HG03175 (cell line): ENCODE results near the gene NUDT14.
A peak's percentile ranks its signal among the peaks of the same experiment; 100 is the strongest.

ENCODE experiments used
- ATAC-seq: cut with Tn5 transposase; IDR thresholded peaks from one replicate; pipeline ENCODE4 v1.9.1; 2021; ENCODE audit warnings: mild to moderate bottlenecking, moderate library complexity; ENCODE audit not compliant: unreplicated experiment

Gene NUDT14

DNA sequence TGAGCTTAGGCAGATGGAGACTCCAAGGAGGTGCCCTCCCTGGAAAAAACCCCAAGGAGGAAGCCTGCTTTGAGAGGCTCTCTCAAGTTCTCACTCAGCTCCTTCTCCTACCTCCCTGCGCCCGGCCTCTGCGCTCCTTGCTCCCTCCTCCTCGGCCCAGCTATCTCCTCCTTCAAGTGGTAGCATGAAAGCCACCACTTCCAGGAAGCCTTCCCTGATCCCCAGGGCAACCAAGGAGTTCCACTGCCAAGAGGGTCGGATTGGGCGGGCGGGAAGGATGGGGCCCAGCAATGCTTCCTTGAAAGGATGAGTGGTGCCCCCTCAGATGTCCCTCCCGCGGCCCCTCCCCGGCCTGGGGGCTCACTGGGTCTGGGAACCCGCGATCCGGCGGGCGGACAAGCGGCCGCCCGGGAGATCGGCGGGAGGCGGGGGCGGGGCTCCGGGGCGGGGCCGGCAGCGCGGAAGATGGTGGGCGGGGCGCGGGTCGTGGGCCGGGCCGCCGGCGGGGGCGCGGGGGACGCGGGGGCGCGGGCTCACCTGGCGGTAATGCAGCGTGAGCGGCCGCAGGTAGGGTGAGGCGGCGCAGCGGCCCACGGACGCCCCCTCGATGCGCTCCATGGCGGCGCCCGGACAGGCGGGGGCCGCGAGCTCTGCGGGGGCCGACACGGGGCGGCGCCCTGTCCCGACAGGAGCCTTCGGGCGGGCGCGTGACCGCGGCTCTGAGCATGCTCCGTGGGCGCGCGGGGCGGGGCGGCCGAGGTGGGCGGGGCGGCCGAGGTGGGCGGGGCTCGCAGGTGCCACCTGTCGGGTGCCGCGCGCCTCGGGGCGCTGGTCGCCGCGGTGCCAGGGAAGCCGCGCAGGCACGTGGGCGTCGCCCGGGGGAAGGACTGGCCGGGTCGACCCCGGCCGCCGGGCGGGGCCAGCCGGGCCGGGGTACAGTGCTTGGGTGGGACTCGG is at the start of gene NUDT14:
TSS of gene NUDT14 (minus strand) at position 721 of the 957 bp plus-strand sequence. CDS start at position 618, 103 bp downstream.
- peak; percentile 69 for ATAC-seq

DNA sequence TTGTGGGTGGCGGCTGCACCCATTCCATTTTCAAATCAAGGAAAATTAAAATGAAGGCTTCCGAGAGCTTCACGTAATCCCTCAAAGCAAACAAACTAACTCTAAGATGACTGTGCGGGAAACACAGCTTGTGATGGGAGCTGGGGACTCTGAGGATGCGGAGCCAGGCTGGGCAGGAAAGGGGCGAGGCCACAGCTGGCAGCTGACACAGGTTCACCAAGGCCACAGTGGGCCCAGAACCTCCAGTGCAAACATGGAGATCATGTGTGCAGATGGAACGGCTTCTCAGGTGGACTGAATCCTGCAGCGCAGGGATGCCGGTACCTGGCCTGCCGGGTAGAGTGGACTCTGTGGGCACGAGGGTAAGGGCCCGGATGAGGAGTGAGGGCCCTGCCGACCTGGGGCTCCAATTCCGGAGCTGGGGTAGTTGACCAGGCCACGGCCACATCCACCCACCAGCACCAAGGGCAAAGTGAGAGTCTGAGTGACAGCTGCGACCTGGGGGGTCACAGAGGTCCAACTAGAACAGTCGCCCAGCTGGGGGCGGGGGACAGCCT is 48.1 kb upstream of the NUDT14 start:
- no peak for ATAC-seq

DNA sequence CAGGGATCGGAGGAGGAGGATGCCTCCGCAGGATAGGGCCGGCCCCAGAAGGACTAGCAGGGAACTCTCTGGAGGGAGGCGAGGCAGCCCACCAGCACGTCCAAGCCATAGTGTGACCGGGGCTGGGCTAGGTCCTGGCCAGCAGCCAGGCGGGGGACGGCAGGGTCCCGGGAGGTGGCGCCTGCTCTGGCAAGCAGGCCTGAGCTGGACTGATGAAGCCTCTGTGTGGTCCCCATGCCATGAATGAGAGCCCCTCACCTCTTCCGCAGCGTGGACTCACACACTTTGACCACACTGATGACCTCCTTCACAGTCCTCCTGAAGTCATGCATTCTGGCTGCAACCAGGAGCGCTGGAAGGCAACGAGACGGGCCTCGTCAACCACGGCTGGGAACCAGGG is 47.5 kb upstream of the NUDT14 start:
- ATAC-seq: no peak

DNA sequence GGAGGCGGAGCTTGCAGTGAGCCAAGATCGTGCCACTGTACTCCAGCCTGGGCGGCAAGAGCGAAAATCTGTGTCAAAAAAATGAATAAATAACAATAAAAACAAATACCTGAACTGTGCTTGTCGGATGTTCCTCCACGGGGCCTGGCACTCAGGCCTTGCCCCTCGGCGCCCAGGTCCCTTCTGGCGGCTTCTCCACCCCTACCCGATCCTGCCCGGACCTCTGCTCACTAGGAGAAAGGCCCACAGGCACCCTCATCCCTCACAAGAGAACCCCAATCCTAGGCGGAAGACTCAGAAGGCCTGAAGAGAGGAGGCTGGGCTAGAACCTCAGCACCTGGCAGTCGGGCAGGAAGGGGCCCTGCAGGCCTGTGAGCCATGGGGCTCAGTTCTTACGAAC is 46.2 kb upstream of the NUDT14 start:
- no peak for ATAC-seq

DNA sequence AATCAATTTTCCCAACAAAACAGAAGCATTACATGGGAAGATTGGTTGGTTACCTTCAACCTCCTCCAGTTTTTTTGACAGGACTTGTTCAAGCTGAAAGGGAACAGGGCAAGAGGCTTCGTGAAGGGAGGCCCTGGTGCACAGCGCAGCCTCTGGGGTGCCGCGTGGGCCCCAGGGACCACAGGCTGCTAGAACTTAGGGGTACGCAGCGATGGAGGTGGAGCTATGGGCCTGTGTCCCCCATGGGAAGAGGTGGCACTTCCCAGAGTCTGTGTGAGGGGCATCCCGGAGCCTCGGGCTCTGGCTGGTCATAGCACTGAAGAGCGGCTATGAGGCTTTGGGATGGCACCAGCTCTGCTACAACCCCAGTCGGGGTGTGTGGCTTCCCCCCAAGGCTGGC is 45.1 kb upstream of the NUDT14 start:
- no peak for ATAC-seq

DNA sequence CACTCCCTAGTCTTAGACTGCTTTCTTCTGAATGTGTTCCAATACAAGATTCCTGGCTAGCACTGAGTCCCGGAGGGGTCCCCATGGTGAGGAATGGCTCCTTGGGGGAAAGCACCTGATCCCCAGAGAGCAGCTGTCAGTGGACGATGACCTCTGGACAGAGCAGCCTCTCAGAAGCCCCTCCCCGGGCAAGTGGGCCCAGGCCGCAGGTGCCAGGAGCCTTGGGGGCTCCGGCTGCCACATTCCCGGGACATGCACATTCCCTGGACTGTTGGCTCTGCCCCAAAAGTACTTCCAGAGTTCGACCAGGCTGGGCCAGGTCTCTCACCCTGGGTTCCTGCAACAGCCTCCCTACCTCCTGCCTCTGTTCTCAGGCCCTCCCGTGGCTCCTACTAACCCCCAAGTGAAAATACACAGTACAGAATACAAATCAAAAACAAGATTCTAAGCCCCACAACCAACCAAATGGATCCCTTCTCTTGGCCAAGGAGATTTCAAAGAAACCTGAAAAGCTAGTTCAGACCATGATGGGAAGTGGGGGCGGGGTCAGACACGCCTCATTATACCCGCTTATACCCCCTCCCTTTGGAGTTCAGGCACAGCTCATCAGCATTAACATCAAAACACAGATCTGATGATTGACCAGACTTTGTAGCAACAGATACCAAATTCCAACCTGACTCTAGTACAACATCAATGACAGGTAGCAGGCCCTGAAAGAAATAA is 43.9 kb upstream of the NUDT14 start:
- ATAC-seq: no peak

DNA sequence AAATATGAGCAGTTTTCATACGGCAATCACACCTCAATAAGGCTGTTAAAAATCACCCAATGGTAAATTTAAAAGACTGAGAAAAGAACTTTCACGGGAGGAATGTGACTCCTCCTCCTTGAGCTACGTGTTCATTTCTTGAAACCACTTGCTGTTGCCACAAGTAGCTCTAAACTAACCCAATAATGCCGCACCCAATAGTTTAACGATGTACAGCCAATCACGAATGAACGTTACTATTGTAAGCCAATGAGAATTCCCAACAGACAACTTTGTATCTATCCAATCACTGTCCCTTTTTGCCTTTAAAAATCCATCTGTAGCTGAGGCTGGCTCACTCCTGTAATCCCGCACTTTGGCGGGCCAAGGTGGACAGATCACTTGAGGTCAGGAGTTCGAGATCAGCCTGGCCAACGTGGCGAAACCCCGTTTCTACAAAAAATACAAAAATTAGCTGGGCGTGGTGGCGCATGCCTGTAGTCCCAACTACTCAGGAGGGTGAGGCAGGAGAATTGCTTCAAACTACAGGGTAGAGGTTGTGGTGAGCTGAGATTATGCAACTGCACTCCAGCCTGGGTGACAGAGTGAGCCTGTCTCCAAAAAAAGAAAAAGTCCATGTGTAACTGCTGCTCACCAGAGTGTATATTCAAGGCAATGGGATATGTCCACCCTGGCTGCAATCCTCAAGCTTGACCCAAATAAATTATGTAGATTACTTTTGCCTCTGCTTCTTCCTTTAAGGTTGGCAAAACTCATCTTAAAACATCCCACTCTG is 42.8 kb upstream of the NUDT14 start:
- ATAC-seq: no peak

DNA sequence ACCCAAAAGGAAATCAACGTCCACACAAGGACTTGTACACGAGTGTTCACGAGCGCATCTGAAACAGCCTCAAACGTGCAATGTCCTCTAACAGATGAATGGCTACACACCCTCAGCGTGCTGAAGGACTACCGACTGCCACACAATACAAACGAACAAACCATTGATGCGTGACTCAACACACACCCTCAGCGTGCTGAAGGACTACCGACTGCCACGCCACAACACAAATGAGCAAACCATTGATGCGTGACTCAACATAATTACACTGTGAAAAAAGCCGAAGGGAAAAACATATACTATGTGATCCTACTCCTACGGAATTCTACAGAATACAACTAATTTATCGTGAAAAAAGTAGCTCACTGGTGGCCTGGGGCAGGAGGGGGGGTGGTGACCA is 42.1 kb upstream of the NUDT14 start:
- ATAC-seq: no peak

DNA sequence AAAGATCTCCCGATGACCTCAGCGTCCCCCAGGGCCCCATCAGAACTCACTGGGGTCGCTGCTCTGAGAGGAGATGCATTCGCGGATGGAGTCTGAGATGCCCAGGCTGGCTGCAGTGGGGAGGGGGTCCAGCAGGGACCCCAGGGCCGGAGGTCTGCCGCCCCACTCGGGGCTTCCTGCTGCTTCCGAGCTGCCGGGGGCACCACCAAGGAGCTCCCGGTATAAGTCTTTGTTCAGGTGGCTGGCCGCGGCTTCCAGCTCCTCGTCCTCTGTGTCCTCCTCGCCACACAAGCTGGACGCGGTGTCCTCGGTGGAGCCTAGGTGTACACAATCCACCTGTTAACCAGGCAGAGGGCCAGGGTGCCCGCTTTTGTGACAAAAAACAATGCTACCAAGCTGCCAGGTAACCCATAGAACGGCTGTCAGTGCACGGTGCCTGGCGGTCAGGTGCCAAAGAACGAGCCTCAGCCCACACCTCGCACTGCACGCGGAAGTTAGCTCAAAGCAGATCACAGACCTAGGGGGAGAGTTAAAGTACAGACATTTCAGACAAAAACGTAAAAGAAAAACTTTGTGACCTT is 40.6 kb upstream of the NUDT14 start:
- no peak for ATAC-seq

DNA sequence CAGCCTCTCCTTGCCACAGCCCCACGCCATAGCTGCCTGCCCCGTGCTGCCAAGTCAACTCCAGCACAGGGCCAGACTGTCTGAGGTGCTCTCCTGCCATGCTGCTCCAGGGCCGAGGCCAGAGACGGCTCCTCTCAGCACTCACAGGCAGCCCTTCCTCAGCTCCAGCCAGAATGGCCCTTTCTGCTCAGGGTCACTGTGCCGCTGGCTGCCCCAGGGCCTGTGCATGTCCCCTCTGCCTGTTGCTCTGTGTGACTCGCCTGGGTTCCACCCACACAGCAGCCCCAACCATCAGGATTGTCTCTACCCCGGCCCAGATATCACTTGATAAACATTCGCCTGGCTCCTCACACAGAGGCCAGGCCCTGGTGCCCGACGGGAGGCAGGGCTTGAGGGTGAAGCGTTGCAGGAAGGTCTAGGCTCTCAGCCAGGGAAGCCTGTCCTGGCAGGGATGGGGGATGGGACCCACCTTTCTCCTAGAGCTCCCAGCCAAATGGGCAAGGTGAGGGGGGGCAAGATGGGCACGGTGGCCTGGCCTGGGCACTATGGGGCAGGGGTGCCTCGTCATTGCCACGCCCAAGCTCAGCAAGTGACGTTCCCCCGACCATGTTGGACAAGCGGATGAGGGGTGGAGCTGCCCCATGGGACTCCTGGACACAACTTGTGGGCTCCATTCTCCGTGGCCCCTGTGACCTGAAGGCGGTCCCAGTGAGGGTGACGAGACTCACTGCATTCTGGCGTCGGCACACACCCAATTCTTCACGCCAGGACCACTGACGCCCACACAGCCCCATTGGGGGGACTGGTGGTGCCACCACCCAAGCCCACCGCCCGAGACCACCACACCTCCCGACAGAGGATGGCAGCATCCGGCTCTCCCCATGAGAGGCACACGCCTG is 39.8 kb upstream of the NUDT14 start:
- no peak for ATAC-seq

DNA sequence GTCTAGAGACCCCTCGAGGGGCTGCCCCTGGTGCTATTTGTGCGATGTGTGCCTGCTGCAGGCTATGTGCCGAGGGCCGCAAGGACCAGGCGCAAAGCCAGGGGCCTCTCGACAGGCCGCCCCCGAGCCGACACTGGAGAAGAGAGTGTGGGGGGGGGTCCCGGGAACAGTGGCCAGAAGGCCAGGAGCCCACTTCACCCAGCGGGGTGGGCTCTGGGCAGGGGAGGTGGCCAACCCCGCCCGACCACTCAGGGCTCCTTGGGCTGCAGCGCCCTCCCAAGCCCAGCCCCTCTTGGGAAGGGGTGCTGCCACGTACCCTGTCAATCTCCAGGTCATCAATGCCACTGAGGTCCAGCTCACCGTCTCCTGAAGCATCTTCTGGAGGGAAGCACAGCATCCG is 38.6 kb upstream of the NUDT14 start:
- no peak for ATAC-seq

DNA sequence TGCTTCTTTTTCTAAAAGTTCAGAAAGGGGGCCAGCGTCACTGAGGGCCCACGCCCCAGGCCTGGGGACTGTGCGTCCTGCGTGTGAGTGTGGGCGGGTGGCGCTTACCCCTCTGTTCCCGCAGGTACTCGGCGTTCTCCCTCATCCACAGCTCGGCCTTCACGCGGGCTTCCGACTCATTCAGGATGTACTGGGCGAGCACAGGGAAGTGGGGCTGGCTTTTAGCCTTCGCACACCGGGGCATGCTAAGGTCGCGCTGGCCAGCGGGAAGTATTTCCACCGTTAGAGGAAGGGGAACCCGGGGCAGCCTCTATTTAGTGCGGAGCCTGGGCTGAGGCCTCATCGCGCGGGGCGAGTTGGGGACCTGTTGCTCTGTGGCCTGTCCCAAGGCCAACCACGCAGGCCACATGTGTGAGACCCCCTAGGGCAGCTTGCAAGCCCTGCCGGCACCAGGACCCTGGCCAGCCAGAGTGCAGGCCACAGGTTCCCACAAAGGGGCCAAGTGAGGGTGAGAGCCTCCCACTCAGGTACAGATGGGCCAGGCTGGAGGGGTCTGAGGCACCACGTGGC is 38.0 kb upstream of the NUDT14 start:
- ATAC-seq: no peak

DNA sequence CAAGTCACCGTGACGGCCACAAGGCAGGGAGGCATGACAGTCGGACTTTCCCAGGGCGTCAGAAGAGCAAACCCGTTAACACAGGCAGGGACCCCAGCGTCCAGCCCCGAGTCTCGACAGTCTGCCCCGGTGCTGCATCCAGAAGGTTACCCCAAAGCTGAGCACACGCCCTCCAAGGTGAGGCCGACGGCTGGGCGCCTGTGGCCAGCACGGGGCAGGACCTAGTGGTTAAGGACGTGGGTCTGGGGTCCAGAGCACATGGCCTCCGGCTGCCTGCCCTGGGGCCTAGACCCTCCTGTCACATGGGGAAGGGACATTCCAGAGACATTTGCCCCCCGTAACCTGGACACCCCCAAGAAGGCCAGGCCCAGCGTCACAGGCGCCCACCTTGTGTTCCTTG is 37.5 kb upstream of the NUDT14 start:
- no peak for ATAC-seq

DNA sequence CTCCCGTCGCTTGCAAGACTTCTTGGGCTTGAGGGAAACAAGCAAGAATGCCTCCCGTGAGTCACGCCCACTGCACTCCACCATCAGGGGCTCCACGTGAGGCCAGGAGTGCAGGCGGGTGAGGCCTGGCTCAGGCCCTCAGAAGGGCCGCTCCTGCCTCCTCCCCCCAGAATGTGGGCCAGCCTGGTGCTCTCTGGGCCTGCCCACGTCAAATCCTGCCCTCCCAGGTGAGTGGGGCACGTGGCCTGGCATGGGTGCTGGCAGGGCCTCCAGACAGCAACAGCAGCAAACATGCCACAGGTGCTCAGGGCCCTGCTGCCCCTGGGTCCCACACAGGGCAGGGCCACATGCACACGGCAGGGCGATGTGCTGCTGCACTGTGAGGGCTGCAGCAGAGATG is 36.7 kb upstream of the NUDT14 start:
- no peak for ATAC-seq

DNA sequence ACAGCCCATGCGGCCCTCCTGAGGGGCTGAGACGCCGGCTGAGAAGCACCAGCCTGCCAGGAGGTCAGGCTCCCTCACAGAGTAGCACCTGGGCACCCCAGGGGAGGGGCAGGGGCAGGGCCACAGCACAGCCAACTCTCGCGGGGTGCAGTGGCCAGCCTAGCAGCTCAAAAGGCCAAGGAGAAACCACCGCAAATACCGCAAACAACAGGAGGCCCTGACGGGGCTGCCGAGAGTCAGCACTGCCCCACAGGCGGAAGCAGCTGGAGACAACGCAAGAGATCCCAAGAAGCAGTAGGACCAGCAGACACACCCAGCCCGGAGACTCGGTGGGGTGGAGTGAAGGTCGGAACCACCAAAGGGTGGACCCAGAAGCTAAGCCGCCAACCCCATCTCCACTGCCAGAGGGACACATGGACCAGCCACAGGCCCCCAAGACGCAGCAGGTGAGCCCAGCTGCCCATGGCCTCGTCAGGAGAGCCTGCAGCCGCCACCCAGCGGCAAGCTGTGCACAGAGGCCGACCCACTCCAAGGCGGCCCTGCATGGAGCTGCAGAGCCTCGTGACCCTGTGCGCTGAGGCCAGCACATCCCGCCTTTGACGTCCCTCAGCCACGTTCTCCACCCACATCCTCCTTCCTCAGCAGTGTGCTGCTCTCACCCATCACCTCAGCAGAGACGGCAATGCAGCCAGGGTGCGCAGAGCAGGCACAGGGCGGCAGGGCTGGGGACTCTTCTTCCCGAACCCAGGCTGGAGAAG is 35.6 kb upstream of the NUDT14 start:
- ATAC-seq: no peak

DNA sequence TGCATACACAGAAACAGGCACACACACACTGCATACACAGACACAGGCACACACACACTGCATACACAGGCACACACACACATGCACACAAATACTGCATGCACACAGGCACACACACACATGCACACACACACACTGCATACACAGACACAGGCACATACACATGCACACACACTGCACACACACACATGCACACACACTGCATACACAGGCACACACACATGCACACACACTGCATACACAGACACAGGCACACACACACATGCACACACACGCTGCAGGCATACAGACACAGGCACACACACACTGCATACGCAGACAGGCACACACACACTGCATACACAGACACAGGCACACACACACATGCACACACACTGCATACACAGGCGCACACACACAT is 34.5 kb upstream of the NUDT14 start:
- ATAC-seq: no peak

DNA sequence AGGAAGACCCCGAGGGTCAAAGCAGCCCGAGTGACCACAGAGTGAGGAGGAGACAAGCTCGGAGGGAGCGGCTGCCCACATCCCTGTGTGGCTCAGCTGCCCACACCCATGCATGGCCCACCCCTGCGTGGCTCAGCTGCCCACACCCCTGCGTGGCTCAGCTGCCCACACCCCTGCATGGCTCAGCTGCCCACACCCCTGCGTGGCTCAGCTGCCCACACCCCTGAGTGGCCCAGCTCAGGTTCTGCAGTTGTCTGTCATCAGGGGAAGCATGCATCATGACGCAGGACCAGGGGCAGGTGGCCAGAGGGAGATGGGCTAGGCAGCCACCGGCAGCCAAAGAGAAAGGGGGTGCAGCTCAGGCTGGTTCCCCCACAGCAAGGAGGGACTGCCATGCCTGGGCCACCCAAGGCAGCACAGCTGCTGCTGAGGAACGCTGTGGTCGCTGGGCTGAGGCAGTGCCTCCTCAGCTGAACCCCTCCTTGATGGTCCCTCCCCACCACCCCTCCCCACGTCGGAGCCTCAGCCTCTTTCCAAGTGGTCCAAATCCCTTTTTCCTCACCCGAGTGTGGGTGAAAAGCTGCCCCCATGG is 33.3 kb upstream of the NUDT14 start:
- ATAC-seq: no peak

DNA sequence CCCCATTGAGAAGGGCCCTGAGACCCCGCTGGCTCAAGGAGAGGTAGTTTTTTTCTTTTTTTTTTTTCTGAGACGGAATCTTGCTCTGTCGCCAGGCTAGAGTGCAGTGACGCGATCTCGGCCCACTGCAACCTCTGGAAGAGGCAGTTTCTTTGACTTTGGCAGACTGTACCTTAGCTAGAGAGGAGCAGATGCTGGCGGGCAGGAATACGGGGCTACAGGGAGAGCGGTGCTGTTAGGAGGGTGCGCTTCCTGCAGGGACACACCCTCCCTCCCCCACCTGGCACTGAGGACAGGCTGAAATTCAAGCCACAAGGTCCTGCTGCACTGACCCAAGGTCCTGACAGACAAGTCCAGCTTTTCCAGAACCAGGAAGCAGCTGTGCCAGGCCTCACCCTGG is 32.2 kb upstream of the NUDT14 start:
- no peak for ATAC-seq
